ENCODE results near the gene C22orf23.

The C22orf23 gene

GRCh38 chr22:37995460-37995859, 42.1 kb upstream of the C22orf23 start:
- DNase-seq (ENCODE audit: low read depth) = no peak
- H3K4me3 ChIP-seq (ENCODE audit: control insufficient read depth, low read depth, low read length) = no peak overlapping the region
- no peak for TF ChIP-seq CTCF (conservative IDR thresholded peaks at IDR 0.05; ENCODE audit: control insufficient read depth, insufficient read depth, low read depth, low read length)

GRCh38 chr22:37994982-37995381, 41.6 kb upstream of the C22orf23 start:
- TF ChIP-seq CTCF (conservative IDR thresholded peaks at IDR 0.05; ENCODE audit: control insufficient read depth, insufficient read depth, low read depth, low read length) = no peak
- no peak for DNase-seq (ENCODE audit: low read depth)
- H3K4me3 ChIP-seq (ENCODE audit: control insufficient read depth, low read depth, low read length) = no peak overlapping the region

GRCh38 chr22:37994049-37994448, 40.6 kb upstream of the C22orf23 start:
- H3K4me3 ChIP-seq (ENCODE audit: control insufficient read depth, low read depth, low read length) = no peak overlapping the region
- TF ChIP-seq CTCF (conservative IDR thresholded peaks at IDR 0.05; ENCODE audit: control insufficient read depth, insufficient read depth, low read depth, low read length) = no peak
- no peak for DNase-seq (ENCODE audit: low read depth)

- no peak for TF ChIP-seq CTCF (conservative IDR thresholded peaks at IDR 0.05; ENCODE audit: control insufficient read depth, insufficient read depth, low read depth, low read length)
- DNase-seq (ENCODE audit: low read depth) = no peak
- no peak overlapping the region for H3K4me3 ChIP-seq (ENCODE audit: control insufficient read depth, low read depth, low read length)
Observed at GRCh38 chr22:37991731-37992442, 38.5 kb upstream of the C22orf23 start.

- H3K4me3 ChIP-seq (ENCODE audit: control insufficient read depth, low read depth, low read length) = no peak overlapping the region
- no peak for TF ChIP-seq CTCF (conservative IDR thresholded peaks at IDR 0.05; ENCODE audit: control insufficient read depth, insufficient read depth, low read depth, low read length)
- no peak for DNase-seq (ENCODE audit: low read depth)
Observed at GRCh38 chr22:37990862-37991261, 37.5 kb upstream of the C22orf23 start.

- no peak for DNase-seq (ENCODE audit: low read depth)
- H3K4me3 ChIP-seq (ENCODE audit: control insufficient read depth, low read depth, low read length) = no peak overlapping the region
- TF ChIP-seq CTCF (conservative IDR thresholded peaks at IDR 0.05; ENCODE audit: control insufficient read depth, insufficient read depth, low read depth, low read length) = no peak
Observed at GRCh38 chr22:37990301-37990700, 36.9 kb upstream of the C22orf23 start.

All from fibroblast of mammary gland (primary cell).